Measurements from ENCODE around the gene ISG20.
A peak's percentile ranks its signal among the peaks of the same experiment; 100 is the strongest.

The ISG20 gene

GRCh38 chr15:88655103-88655553 is 16.3 kb downstream of the ISG20 start:
- no peak for TF ChIP-seq CTCF (IDR thresholded peaks at IDR 0.05; ENCODE audit: low read depth, low read length)
- no peak for DNase-seq (ENCODE audit: extremely low read depth, low read depth)

- TF ChIP-seq CTCF (IDR thresholded peaks at IDR 0.05; ENCODE audit: low read depth, low read length) = no peak
- DNase-seq (ENCODE audit: extremely low read depth, low read depth) = no peak
These were observed 17.1 kb downstream of the ISG20 start for GRCh38 chr15:88655800-88656488.

GRCh38 chr15:88656760-88657221 is 18.0 kb downstream of the ISG20 start:
- TF ChIP-seq CTCF (IDR thresholded peaks at IDR 0.05; ENCODE audit: low read depth, low read length) = no peak
- no peak for DNase-seq (ENCODE audit: extremely low read depth, low read depth)

GRCh38 chr15:88657326-88658069 is 18.7 kb downstream of the ISG20 start:
- TF ChIP-seq CTCF (IDR thresholded peaks at IDR 0.05; ENCODE audit: low read depth, low read length) = peak; percentile 91
- peak; percentile 30 for DNase-seq (ENCODE audit: extremely low read depth, low read depth)

GRCh38 chr15:88658070-88658965 is 19.5 kb downstream of the ISG20 start:
- DNase-seq (ENCODE audit: extremely low read depth, low read depth) = no peak
- no peak for TF ChIP-seq CTCF (IDR thresholded peaks at IDR 0.05; ENCODE audit: low read depth, low read length)

GRCh38 chr15:88658972-88659931 is 20.4 kb downstream of the ISG20 start:
- no peak for DNase-seq (ENCODE audit: extremely low read depth, low read depth)
- TF ChIP-seq CTCF (IDR thresholded peaks at IDR 0.05; ENCODE audit: low read depth, low read length) = no peak
